A549 (cell line): ENCODE results near the gene ACBD7.

ENCODE experiments used
- CTCF ChIP-seq: fragments of >200 bp; sonication (Bioruptor Twin); formaldehyde crosslinking; IDR thresholded peaks from 3 replicates; pipeline ENCODE4 v1.5.1; 2016
- ESRRA ChIP-seq: fragments of 150-350 bp; IDR thresholded peaks from 2 replicates; pipeline ENCODE4 v1.6.1; 2014; ENCODE audit warnings: mild to moderate bottlenecking, low read length, borderline replicate concordance
- KDM5A ChIP-seq: fragments of 200-600 bp; sonication (generic); IDR thresholded peaks from 2 replicates; pipeline ENCODE4 v1.6.1; 2016; ENCODE audit warnings: antibody characterized with exemption, mild to moderate bottlenecking
- MAFK ChIP-seq: fragments of 450-650 bp; IDR thresholded peaks from 2 replicates; pipeline ENCODE4 v1.6.1; 2014; ENCODE audit not compliant: partially characterized antibody
- MAX ChIP-seq: IDR thresholded peaks from 2 replicates; pipeline ENCODE4 v1.6.1; 2012
- MYC ChIP-seq: IDR thresholded peaks from 2 replicates; pipeline ENCODE4 v1.6.1; 2012; ENCODE audit warnings: mild to moderate bottlenecking, inconsistent platforms, low read length, improper control_type of control experiment, borderline replicate concordance
- NFE2L2 ChIP-seq: fragments of 150-350 bp; conservative IDR thresholded peaks from 2 replicates; pipeline ENCODE4 v1.6.1; 2014; ENCODE audit warnings: low read length
- POLR2A ChIP-seq: IDR thresholded peaks from 2 replicates; pipeline ENCODE4 v1.6.1; 2012; ENCODE audit warnings: mild to moderate bottlenecking, low read length
- REST ChIP-seq: fragments of 200-600 bp; sonication (generic); IDR thresholded peaks from 2 replicates; pipeline ENCODE4 v1.6.1; 2016; ENCODE audit warnings: antibody characterized with exemption, mild to moderate bottlenecking, moderate library complexity
- SMC3 ChIP-seq: fragments of >200 bp; sonication (Bioruptor Twin); formaldehyde crosslinking; IDR thresholded peaks from 3 replicates; pipeline ENCODE4 v1.6.1; 2018; ENCODE audit warnings: inconsistent platforms
- USF2 ChIP-seq: fragments of 450-650 bp; IDR thresholded peaks from 2 replicates; pipeline ENCODE4 v1.6.1; 2014; ENCODE audit warnings: antibody characterized with exemption

GRCh38 chr10:15103513-15103912 lies 14.9 kb upstream of the ACBD7 start:
- TF ChIP-seq REST (no peak), MAX (no peak), NFE2L2 (no peak), KDM5A (no peak), CTCF (no peak), MYC (no peak), POLR2A (no peak), USF2 (no peak), MAFK (no peak), ESRRA (no peak), SMC3 (no peak)
